Ureter (tissue), 1 donor: Measurements from ENCODE around the gene TSPAN4. TPM values are rescaled to one million over a fixed set of nuclear protein-coding genes. Genes with fewer than 3 reads are reported as not detected.

Experiments
- DNase-seq: peaks from one replicate; pipeline ENCODE4 v3.0.0-alpha.2; 2020; ENCODE audit warnings: low spot score
- total RNA-seq: library from RNA; stranded (reverse); gene quantifications from one replicate; pipeline ENCODE4 v1.2.4, GENCODE V29; 2023
- donor health status: DM: yes; HTN: yes; CAD: no.

The TSPAN4 gene
- total RNA-seq, 1 donor from 2014 or later, result 47.2 TPM

- DNase-seq, result no peak
These were observed 67.5 kb downstream of the TSPAN4 start for GRCh38 chr11:910044-910588.

- peak; percentile 89 for DNase-seq
These were observed 68.0 kb downstream of the TSPAN4 start, which contains the start of gene CHID1 for GRCh38 chr11:910589-911030. CHID1 (minus strand) TSS chr11:910810; CDS start chr11:904816, 5,994 bp downstream.

DNA sequence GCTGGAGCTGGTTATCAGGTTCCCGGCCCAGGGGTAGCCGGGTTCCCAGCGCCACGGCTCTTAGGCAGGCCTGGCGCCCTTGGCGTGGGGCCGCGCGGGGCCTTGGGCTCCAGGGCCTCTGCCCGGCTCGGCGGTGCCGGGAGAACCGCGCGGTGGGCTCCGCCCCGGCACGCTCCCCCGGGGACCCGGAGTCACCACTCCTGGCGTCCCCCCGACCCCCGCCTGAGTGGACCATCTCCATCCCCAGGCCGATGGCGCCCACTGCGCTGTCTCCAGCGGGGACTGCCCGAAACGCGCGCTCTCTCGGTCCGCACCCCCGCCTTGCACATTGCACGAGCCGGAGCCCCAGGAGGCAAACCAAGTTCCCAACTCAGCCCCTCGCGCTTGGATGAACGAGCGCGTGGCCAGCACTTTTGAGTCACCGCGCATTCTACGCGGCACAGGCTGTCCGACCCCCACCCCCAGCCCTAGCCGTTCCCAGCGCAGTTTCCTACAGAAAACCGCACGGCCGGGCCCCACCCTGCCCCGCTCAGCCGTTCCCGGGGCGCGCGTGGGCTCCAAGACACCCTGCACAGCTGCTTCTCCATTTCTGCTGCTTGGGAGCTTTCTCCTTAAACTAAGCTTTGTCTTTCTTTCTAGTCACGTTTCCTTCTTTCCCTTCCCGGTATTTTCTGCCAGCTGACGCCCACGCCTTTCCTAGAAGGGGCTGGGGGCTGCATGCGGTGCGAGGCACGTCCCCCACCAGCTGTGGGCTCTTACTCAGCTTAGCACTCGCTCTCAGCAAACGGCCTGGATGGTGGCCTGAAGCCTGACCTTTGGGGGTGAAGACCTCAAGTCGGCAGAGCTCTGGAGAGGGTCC is 68.6 kb downstream of the TSPAN4 start:
- DNase-seq, result no peak

- DNase-seq, result no peak
These were observed 69.2 kb downstream of the TSPAN4 start for GRCh38 chr11:911890-912219.

DNA sequence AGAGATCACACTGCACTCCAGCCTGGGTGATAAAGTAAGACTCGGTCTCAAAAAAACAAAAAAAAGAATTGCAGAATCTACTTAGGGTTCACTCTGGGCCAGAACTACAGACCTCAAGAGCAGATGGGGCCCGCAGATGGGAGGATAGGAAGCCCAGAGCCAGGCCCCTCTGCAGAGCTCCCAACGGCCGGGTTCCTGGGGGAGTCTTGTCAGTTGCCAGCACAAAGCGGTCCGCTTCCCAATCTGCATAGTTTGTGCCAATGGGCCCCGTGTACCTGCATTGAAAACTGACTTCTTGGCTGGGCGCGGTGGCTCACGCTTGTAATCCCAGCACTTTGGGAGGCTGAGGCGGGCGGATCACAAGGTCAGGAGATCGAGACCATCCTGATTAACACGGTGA is 69.6 kb downstream of the TSPAN4 start:
- DNase-seq, result no peak

GRCh38 chr11:913043-913442 is 70.4 kb downstream of the TSPAN4 start:
- DNase-seq, result no peak

- DNase-seq, result no peak
These were observed 71.6 kb downstream of the TSPAN4 start for GRCh38 chr11:914204-914603.

DNA sequence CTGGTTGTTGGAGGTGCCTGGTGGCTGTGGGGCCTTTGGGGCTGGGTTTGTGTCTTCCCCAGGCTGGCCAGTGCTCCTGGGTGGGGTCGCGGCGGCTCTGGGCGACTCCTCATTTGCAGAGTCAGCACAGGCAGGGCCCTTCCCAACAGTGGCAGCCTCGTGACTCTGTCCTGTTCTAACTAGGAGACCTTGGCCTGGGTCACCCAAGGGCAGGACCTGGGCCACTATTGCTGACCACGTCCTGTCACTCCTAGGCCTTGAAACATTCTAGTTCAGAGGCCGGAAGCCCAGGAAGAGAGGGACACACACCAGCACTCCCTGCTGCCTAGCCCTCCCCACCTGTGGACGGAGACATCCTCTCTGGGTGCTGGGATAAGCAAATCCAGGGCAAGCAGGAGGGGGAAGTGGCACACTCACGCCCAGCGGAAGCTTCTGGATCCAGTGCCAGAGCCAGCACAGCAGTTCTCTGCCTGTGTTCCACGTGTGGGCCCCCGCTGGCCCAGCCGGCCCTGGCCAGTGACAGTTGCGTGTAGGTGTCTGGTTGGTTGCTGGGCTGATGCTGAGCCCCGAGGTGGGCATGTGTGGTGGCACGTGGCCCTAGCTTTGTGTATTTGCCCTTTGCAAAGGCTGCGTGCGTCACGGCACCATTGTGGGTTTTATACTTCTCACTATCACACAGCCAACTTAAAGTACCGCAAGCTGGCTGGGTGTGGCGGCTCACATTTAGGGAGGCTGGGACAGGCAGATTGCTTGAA is 72.3 kb downstream of the TSPAN4 start:
- DNase-seq, result peak; percentile 61

Other genes with a start within 250 kb of the TSPAN4 start
- 14.9 TPM for gene IRF7, start 226.9 kb upstream of the TSPAN4 start, total RNA-seq
- not detected for gene CDHR5, start 217.9 kb upstream of the TSPAN4 start, total RNA-seq
- gene SCT, start 215.7 kb upstream of the TSPAN4 start, total RNA-seq, result not detected
- gene DRD4, start 205.6 kb upstream of the TSPAN4 start, total RNA-seq, result 2.6 TPM
- 36.9 TPM for gene DEAF1, start 147.6 kb upstream of the TSPAN4 start, total RNA-seq
- gene TMEM80, start 147.0 kb upstream of the TSPAN4 start, total RNA-seq, result 32.5 TPM
- 156 TPM for gene EPS8L2, start 136.6 kb upstream of the TSPAN4 start, total RNA-seq
- gene TALDO1, start 95.4 kb upstream of the TSPAN4 start, total RNA-seq, result 172 TPM
- gene GATD1, start 65.4 kb upstream of the TSPAN4 start, total RNA-seq, result 82.5 TPM
- 0.23 TPM for gene CEND1, start 52.8 kb upstream of the TSPAN4 start, total RNA-seq
- gene SLC25A22, start 44.6 kb upstream of the TSPAN4 start, total RNA-seq, result 28.4 TPM
- 20.6 TPM for gene PIDD1, start 37.6 kb upstream of the TSPAN4 start, total RNA-seq
- gene RPLP2, start 32.9 kb upstream of the TSPAN4 start, total RNA-seq, result 2,024 TPM
- 118 TPM for gene PNPLA2, start 23.9 kb upstream of the TSPAN4 start, total RNA-seq
- 45.8 TPM for gene CRACR2B, start 14.9 kb upstream of the TSPAN4 start, total RNA-seq
- 241 TPM for gene CD151, start 9.9 kb upstream of the TSPAN4 start, total RNA-seq
- 112 TPM for gene POLR2L, start 323 bp upstream of the TSPAN4 start, total RNA-seq
- gene CHID1, start 68.0 kb downstream of the TSPAN4 start, total RNA-seq, result 116 TPM
- 100 TPM for gene AP2A2, start 83.0 kb downstream of the TSPAN4 start, total RNA-seq
- gene MUC6, start 193.9 kb downstream of the TSPAN4 start, total RNA-seq, result not detected
- 0.39 TPM for gene MUC2, start 232.0 kb downstream of the TSPAN4 start, total RNA-seq